ENCODE data around the gene DBR1. TPM values are rescaled to one million over a fixed set of nuclear protein-coding genes. Genes with fewer than 3 reads are reported as not detected.

Gene DBR1
- total and polyA plus RNA-seq, 4 donors, result 3.2 to 11.0 (median 5.6) TPM

GRCh38 chr3:138202945-138203701 is 28.4 kb upstream of the DBR1 start:
- Histone ChIP-seq H3K9me3 (ENCODE audit: control insufficient read depth in 4 of 4, low read length in 3 of 4) (no peaks in the 10 kb centered on the region), H3K9ac (ENCODE audit: low read depth in 1 of 2, low read length in 2 of 2) (no peak overlapping the region), H3K4me1 (ENCODE audit: control insufficient read depth in 4 of 4, insufficient read depth in 4 of 4, low read length in 3 of 4) (peaks cover 0 to 3% (median 0%) of the 10 kb centered on the region in 4 donors), H3K27ac (ENCODE audit: low read depth in 1 of 2, low read length in 2 of 2) (no peak overlapping the region), H3K36me3 (ENCODE audit: control insufficient read depth in 4 of 4, insufficient read depth in 3 of 4, low read depth in 1 of 4, low read length in 3 of 4) (no peaks in the 10 kb centered on the region), H3K27me3 (ENCODE audit: control insufficient read depth in 4 of 4, insufficient read depth in 4 of 4, low read length in 3 of 4) (no peaks in the 10 kb centered on the region), H3K4me3 (ENCODE audit: low read depth in 1 of 3, low read length in 3 of 3) (no peak overlapping the region)
- DNase-seq (ENCODE audit: low spot score), result no peak
- WGBS, result 93% methylated on average over 3 of the region's 3 CpGs
- no peak for TF ChIP-seq RXRA (IDR thresholded peaks at IDR 0.05)
- TF ChIP-seq HNF4G (IDR thresholded peaks at IDR 0.05), result no peak
- no peak for TF ChIP-seq CTCF (IDR thresholded peaks at IDR 0.05; ENCODE audit: low read depth, low read length, missing input control)
- TF ChIP-seq MAX (IDR thresholded peaks at IDR 0.05), result no peak

GRCh38 chr3:138200424-138200823 is 25.7 kb upstream of the DBR1 start:
- H3K4me3 ChIP-seq (ENCODE audit: low read depth in 1 of 3, low read length in 3 of 3), result no peak overlapping the region
- WGBS, result 79% methylated on average over 1 of the region's 1 CpG
- peaks cover 0 to 3% (median 0%) of the 10 kb centered on the region in 4 donors for H3K4me1 ChIP-seq (ENCODE audit: control insufficient read depth in 4 of 4, insufficient read depth in 4 of 4, low read length in 3 of 4)
- TF ChIP-seq TAF1 (conservative IDR thresholded peaks at IDR 0.05), result no peak
- no peak for TF ChIP-seq ATF3 (IDR thresholded peaks at IDR 0.05)
- TF ChIP-seq JUND (IDR thresholded peaks at IDR 0.05), result no peak
- no peak for TF ChIP-seq FOXA2 (IDR thresholded peaks at IDR 0.05)
- no peak for TF ChIP-seq REST (IDR thresholded peaks at IDR 0.05)
- TF ChIP-seq YY1 (IDR thresholded peaks at IDR 0.05), result no peak
- TF ChIP-seq FOXA1 (IDR thresholded peaks at IDR 0.05), result no peak
- H3K36me3 ChIP-seq (ENCODE audit: control insufficient read depth in 4 of 4, insufficient read depth in 3 of 4, low read depth in 1 of 4, low read length in 3 of 4), result no peaks in the 10 kb centered on the region
- no peaks in the 10 kb centered on the region for H3K9me3 ChIP-seq (ENCODE audit: control insufficient read depth in 4 of 4, low read length in 3 of 4)
- no peak for DNase-seq (ENCODE audit: low spot score)
- H3K9ac ChIP-seq (ENCODE audit: low read depth in 1 of 2, low read length in 2 of 2), result no peak overlapping the region
- no peaks in the 10 kb centered on the region for H3K27me3 ChIP-seq (ENCODE audit: control insufficient read depth in 4 of 4, insufficient read depth in 4 of 4, low read length in 3 of 4)
- no peak overlapping the region for H3K27ac ChIP-seq (ENCODE audit: low read depth in 1 of 2, low read length in 2 of 2)

GRCh38 chr3:138199851-138200250 is 25.1 kb upstream of the DBR1 start:
- no peaks in the 10 kb centered on the region for H3K36me3 ChIP-seq (ENCODE audit: control insufficient read depth in 4 of 4, insufficient read depth in 3 of 4, low read depth in 1 of 4, low read length in 3 of 4)
- H3K9me3 ChIP-seq (ENCODE audit: control insufficient read depth in 4 of 4, low read length in 3 of 4), result no peaks in the 10 kb centered on the region
- H3K4me1 ChIP-seq (ENCODE audit: control insufficient read depth in 4 of 4, insufficient read depth in 4 of 4, low read length in 3 of 4), result peaks cover 0 to 3% (median 0%) of the 10 kb centered on the region in 4 donors
- H3K9ac ChIP-seq (ENCODE audit: low read depth in 1 of 2, low read length in 2 of 2), result no peak overlapping the region
- 83% methylated on average over 2 of the region's 2 CpGs for WGBS
- H3K4me3 ChIP-seq (ENCODE audit: low read depth in 1 of 3, low read length in 3 of 3), result no peak overlapping the region
- no peak for DNase-seq (ENCODE audit: low spot score)
- H3K27me3 ChIP-seq (ENCODE audit: control insufficient read depth in 4 of 4, insufficient read depth in 4 of 4, low read length in 3 of 4), result no peaks in the 10 kb centered on the region
- H3K27ac ChIP-seq (ENCODE audit: low read depth in 1 of 2, low read length in 2 of 2), result no peak overlapping the region
- TF ChIP-seq MAX (IDR thresholded peaks at IDR 0.05) (no peak), REST (IDR thresholded peaks at IDR 0.05) (no peak), GABPA (IDR thresholded peaks at IDR 0.05 in 1 of 2, conservative IDR thresholded peaks at IDR 0.05 in 1 of 2) (no peak), FOXA1 (IDR thresholded peaks at IDR 0.05) (no peak), YY1 (IDR thresholded peaks at IDR 0.05) (no peak), RAD21 (IDR thresholded peaks at IDR 0.05) (no peak), EGR1 (IDR thresholded peaks at IDR 0.05; ENCODE audit: low read depth in 2 of 2) (no peak), ZBTB33 (IDR thresholded peaks at IDR 0.05) (no peak), FOXA2 (IDR thresholded peaks at IDR 0.05) (no peak)

All from liver (tissue), 9 donors.